LoVo (cell line): ENCODE data around the gene ADCY1.

Experiments
- DNase-seq: peaks from one replicate; pipeline ENCODE4 v3.0.0-alpha.2; 2016; ENCODE audit warnings: low spot score

Gene ADCY1

DNA sequence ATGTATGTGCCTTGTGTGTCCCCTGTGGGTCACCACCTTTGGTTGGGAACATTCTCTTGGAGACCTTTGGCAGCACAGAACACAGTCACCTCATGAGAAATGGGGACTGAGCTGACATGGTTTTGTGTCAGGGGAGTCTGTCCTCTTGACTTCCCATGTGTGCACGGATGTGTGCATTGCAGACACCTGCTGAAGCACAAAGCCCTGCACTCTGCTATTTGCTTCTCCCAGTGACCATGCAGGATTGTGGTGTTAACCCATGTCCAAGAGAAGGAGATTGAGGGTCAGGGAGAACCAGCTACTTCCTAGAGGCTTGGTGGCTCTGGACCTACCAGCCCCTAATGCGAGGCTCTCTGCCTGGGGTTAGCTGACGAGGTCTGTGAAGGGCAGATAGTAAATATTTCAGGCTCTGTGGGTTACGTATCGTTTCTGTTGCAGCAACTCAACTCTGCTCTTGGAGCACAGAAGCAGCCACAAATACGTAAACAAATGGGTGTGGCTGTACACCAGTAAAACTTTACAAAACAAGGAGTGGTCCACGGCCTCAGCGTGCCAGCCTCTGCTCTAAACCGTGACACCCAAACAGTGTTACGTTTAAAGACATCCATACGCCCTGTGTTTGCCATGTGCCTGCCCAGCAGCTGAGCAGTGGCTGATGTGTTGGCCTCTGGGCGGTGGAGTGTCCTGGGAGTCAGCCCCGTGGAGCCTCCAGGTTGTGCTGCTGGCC is 51.7 kb downstream of the ADCY1 start:
- no peak for DNase-seq

DNA sequence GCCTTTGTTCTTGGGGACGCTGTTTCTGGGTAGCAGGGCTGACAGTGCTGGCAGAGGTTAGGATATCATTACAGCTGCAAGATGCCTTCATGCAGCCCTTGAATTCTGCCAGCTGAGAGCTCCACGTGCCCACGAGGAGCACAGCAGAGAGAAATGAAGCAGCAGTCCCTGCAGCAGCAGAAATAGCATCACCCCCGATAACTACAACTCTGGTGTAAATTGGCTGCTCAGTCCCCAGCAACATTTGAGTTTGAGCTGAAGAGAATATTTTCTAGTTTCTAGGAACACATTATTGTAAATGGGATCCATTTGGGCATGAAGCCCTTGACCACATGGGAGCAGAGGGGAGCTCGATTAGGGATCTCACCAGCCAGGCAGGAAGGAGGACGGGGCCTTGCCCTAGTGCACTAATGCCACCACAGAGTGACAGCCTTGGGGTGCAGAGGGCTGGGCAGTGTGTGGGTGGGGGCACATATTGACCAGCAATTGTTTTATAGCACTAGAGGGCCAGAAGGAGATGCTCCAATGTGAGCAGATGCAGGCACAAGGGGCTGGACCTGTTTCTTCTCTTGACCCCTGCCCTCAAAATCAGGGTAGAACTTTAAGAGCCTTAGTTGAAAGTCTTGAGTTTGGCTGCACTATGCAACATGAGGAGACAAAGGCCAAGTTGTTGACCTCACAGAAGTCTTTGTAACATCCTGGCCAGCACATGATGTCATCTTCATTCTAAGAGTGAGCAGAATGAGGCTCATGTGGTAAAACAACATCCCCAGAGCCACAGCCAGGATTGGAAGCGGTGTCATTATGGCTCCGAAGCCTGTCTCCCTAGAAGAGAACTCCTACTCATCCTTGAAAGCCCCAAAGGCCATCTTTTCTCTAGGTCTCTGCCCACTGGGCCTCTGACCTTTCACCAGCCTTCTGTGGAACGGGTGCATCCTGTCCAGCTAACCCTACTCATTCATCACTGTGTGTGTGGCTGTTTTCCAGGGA is 52.6 kb downstream of the ADCY1 start:
- no peak for DNase-seq

DNA sequence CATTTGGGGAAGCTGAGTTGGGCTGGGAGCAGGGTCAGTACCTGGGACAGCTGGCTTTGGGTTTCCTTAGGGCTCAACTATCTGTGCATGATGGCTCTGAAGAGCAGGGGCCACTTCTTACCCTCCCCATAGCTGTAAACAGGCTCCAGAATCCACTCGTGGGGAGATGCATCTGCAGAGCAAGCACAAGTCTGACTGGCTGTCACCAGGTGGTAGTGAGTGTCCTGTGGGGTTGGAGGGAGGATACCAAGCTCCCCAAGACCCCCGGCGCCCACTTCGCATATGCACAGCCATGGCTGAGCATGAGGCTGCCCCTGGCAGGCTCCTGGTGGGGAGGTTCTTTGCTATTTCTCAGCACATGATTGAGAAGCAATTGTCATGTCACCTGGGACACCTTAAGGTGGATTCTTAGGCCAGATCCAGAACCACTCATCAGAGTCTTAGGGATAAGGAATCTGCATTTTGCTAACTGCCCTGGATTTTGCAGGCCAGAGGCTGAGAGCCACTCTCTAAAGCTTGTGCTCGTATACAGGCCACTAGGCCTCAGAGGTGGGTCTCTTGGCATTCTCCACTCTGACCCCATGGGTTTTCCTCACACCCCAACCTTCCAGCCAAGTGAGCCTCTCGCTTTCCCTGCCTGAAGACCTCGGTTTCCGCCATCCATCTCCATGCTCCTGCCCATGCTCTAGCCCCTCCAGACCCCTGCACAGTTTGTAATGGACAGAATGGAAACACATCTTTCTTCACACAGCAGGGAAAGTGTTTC is 53.7 kb downstream of the ADCY1 start:
- DNase-seq = no peak

DNA sequence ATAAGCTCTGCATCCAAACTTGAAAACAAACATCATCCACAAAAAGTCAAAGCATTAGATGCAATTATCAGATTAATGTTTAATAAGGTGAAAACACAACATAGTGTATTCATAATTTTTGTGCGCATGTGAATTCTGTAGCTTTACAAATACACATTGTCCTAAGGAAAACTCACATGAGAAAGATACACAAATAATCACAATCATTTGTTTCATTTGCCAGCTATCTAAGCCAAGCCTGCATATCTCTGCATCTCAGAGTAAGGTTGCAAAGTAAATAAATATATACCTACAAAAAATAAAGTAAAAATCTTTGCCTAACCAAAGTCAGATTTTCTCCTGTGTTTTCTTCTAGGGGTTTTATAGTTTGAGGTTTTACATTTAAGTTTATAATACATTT is 57.4 kb downstream of the ADCY1 start:
- no peak for DNase-seq

DNA sequence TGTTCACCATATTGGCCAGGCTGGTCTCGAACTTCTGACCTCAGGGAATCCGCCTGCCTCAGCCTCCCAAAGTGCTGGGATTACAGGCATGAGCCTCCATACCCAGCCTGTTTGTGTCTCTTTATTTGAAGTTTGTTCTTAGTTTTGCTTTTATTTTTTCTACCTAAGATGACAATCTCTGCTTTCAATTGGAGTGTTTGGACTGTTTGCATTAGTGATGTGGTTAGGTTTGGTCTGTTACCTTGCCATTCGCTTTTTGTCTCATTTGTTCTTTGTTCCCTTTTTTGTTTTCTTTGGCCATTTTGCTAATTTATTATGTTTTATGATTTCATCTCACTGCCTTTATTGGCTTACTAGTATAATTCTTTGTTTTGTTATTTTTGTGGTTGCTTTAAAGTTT is 62.6 kb downstream of the ADCY1 start:
- no peak for DNase-seq

DNA sequence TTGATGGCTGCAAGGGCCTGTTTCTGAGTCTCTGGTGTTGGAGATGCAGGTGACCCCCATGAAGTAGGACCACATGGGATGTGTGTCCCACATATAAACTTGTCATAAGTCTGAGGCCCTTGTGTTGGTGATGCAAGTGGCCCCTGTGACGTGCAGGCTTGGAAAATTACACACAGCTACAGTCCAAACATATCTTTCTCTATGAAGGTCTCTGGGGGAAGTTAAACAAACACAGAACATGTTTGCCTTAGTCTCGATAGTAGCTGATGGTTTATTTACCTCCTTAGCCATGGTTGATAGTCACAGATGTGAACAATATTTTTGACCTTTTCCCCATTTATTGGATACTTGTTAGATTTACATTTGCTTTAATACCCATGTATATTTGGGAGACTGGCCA is 64.7 kb downstream of the ADCY1 start:
- DNase-seq = no peak

DNA sequence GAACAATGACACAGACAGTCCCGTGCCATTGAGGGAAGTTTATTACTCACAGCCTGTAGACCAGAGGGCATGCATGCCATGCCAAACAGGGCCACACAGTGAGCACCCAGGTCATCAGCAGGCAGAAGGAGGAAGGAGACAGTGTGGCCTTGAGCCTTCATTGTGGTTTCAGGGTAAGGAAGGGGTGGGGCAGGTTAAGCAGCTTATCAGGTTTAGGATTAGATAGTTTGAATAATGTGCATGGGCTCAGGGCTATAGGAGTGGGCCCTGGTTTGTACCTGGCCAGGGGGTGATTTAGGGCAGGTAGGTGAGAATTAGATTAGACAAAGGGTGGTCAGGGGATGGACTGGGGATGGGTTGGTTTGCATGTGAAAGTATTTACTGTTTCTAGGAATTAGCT is 67.9 kb downstream of the ADCY1 start:
- no peak for DNase-seq

DNA sequence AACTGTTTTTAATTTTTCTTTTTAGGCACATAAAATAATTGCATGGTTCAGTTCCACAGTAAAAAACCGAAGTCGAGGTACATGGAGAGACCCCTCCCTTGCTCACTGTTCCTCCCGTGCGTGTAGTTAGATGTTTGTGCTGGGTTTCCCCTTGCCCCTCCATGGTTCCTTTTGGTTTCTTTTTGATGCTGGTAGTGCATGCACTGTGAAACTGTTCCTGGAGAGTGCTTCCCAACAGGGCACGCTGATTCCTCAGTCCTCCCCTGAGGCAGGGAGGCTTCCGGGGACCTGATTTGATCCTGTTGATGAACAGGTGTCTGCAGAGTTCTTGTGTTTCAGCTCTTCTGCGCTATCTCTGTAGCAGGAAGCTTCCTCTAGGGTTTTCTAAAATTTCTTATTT is 69.5 kb downstream of the ADCY1 start:
- no peak for DNase-seq

DNA sequence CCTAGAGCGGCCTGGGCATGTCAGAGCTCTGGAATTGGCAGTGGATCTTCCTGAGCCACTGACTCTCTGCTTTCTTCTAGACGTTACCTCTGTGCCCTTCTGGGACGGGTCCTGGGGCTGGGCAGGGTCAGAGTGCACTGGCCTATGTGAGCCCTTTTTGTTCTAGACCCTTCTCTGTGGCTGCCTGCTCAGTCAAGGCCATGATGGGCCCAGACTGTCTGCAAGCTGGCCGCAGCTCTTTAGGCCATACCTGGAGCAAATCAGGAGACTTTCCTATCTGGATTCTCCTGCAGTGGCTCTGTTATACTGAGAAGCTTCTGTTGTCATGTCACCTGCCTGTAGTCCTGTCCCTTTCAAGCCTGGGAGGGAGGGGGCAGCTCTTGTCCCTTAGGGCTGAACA is 70.1 kb downstream of the ADCY1 start:
- DNase-seq = no peak

DNA sequence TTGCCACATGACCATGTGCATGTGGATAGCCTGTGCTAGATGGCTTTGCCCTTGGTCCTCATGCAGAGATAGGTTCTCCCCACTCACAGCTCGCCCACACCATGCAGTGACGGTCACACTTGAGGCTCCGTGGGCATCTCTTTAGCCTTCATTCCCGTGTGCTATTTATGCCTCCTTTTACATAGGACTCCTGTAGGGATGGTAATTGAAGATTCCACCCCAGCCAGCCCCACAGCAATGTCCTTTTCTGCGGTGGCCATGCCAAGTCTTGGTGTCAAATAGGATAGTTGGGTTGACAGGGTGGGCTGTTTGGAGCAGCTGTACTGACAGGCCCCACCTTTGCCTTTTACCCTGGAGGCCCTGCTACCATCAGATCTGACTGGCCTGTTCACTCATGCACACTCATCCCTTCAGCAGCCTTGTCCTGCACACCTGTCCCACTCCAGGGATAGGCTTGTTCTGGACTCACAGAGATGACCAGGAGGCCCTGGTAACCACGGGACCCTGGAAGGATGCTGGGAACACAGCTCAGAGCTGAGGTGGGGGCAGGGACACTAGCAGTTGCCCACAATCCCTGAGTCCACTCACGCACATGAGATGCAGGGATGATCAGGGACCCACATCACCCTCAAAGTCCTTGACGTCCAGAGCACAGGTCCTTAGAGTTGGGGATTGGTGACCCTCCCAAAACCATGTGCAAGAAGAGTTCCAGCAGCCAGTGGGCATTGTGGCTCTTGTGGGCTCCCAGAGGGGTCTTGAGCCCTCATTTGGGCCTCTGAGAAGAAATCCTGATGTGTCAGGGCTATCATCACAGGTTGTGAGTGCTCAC is 71.2 kb downstream of the ADCY1 start:
- no peak for DNase-seq

DNA sequence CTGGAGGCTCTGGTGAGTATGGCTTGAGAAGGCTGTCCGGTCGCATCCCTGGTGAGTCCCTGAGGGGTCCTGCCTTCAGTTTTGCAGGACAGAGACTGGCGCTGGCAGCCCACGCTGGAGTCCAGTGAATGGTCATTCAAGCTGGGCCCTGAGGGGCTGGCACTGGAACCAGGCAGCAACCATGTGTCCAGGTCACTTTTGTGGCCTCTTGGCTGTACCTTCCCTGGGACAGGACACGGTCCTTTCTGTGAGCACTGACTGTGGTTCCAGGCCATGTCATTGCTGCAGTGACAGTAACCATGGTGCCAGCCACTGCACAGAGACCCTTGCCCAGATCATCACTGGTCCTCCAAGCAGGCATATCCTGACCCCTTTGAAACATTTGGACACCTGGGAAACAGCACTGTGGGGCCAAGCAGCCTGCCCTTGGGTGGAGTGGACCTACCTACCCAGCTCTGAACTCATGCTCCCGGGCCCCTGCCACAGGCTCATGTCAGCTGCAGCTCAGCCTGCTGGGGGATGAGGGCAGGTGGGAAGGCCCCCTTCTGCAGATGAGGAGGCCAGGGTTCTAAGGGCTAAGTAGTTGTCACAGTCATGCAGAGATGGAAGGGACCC is 72.1 kb downstream of the ADCY1 start:
- no peak for DNase-seq

DNA sequence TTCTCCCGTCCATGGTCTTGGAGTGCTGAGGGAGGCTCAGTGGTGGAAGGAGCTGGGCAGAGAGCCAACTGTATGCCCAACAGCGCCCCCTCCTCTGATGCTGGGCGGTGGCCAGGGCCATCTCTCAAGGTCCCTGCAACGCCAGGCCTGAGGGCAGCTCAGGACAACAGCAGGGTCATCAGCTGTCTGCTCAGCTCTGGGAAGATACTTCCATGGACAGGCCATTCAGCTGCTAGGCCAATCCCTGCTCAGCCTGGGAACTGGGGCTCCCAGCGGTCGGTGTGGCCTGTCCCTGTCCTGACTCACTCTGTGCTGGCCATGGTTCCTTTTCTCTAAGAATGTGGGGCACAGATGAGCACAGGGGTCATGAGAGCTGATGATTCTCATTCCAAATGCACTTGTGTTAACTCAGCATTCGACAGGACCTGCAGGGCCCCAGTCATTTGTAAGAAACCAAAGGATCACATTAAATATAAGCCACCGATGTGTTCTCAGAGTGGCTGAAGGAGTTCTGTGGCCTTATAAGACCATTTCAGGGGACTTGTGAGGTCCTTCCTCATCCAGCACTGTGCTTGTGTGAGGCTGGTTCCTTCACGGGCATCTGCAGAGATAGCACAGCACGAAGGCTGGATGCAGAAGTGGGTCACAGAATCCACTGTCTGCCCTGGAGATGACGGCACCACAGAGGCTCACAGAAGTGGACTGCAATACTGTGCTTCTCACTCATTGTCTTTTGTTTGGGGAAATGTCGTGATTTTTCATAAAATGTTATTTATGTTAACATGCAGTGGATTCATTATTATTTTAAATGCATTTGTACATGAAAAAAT is 73.0 kb downstream of the ADCY1 start:
- no peak for DNase-seq

DNA sequence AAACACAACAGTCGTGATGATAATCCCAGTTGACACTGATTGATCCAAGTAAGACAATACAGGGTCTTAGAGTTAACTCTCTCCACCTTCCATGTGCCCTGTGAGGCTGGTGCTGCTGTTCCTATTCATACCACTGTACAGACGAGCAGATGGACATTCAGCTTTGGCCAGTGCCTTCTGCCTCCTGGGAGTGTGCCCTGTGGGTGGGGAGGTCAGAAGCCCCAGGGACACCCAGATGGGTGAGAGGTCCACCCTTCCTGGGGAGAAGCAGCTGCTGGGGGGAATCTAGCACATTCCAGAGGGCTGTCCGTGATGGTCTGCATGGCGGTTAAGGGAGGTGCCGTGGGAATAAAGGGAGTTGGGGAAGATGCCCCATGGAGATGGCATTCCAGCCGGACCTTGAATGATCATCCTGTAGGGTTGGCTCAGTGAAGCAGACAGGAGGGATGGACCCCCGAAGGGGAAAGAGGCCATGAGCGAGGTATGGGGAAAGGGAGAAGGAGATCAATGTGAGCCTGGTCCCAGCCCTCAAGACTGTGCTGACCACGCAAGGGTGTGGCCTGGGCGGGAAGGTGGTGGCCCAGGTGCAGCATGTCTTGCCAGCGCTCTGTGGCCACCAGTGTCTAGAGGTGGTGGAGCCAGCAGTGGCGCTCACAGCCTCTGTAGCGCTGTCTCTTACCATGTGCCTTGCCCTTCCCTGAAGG is 74.0 kb downstream of the ADCY1 start:
- no peak for DNase-seq

DNA sequence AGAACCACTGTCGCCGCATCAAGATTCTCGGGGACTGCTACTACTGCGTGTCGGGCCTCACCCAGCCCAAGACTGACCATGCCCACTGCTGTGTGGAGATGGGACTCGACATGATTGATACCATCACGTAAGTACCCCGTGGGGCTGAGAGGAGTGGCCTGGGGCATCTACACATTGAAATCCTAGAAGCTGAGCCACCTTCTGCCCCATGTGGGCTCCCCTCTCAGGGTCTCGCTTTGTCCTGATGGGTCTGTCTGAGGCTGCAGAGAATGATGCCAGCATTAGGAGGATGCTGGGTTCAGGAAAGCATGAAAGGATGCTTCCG is 74.5 kb downstream of the ADCY1 start:
- no peak for DNase-seq

DNA sequence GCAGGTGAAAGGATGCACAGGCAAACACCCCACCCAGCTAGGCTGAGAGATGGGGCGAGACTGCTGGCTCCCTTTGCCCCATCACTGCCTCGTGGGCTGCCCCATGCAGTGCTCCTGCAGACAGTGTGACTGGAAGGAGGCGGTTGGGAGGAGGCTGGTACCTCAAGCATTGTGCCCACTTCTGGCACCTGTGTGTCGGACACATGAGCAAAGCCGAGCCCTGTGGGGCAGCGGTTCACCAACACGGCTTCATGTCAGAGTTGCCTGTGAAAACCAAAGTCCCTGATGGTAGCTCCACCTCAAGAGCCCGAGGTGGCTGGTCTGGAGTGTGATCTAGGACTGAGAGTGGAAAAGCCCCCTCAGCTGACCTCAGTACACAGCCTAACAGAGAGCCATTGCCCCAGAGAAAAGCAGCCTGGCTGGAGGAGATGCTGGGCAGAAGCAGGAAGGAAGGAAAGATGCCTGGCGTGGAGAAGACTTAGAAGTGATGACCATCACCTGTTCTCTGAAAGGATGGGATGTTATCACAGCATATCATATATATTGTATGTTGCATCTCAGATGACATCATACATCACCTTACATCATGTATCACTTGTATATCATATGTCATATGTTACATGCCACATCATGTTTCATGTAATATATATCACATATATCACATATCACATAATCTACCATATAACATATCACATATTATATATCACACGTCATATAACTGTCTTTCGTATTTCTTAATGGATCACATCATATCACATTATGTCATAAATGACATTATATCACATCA is 75.6 kb downstream of the ADCY1 start:
- no peak for DNase-seq

DNA sequence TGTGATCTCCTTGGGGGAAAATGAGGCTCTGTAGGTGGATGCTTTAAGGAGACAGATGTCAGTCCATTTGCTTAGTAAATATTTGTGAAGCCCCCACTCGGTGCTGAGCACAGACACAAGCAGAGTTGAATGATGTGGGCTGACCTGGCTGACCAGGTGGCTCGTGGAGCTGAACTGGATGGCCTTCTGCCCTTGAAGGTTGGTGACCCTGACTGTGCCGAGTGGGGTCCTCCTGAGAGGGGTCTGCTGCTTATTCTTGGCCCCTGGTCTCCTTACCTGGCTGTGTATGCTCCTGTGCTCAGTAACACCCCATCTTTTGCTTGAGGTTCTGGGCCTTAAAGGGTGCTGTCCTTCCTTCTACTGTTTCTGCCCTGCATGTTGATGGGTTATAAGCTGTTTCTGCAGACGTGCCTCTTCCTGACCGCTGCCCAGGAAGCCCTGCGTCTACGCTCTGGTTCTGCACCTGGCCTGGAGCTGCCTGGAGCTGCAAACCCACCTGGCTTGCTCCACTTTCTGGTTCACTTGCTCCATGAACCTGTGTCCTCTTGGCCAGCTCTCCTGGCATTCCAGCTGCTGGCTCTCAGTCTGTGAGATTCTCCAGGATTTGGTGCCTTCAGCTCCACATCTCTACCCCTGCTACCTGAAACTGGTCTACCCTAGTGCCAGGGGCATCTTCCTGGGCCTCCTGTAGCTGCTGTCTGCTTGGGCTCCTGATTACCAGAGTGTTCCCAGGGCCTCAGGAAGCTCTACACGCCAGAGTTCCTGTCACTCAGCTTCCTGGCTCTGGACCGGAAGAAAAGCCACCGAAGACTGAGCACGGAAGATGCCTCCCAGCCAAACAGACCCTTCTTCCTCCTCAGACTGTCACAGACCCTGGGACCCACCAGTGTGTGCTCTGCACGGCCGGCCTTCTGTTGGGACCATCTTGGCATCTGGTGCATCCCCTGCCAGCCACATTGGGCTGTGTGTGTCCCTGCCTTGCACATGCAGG is 76.5 kb downstream of the ADCY1 start:
- no peak for DNase-seq

DNA sequence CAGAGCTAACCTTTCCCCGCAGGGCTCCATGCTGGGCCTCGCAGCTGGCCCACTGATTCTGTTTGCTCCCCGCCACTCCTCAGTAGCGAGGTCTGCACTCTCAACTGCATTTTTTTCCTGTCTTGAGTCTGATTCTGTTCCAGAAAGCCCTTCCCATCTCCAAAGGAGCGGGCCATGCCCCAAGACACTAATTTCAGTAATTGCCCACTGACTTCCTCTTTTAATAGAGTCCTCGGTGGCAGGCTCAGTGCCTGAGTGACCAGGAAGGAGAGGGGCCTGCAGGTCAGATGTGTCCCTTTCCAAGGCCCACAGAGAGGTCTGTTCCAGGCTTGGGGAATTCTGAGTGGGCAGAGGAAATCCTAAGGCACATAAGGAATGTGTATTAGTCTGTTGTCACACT is 77.4 kb downstream of the ADCY1 start:
- DNase-seq = no peak

DNA sequence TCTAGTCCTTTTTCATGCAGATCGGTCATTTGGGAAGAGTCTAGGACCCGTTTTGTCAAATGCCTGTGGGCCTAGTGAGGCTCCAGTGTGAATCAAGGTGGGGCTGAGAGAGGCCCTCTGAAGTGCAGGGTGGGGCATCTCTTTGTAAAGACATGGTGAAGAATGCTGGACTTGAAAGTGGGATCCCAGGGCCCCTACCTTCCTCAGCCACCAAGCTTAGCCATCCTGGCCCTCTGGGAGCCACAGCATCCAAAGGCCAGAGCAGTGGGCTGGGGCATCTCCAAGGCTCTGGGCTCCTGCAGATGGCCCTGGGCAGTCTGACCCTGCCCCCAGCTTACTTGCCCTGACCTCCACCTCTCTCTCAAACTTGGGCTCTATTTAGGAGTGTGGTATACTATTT is 78.5 kb downstream of the ADCY1 start:
- DNase-seq = no peak
